CD4-positive, alpha-beta T cell treated with Interleukin-17A for 4 hours (primary cell): ENCODE data around the gene LTBP4.
"Not testable (repeated sequence)": the region's sequence is repeated elsewhere in the genome, so short reads cannot be mapped to it uniquely, and the experiment has no call there.

Experiments
- DNase-seq: peaks from one replicate; pipeline ENCODE4 v3.0.0-alpha.2; 2020; ENCODE audit warnings: mixed read lengths

Gene LTBP4

DNA sequence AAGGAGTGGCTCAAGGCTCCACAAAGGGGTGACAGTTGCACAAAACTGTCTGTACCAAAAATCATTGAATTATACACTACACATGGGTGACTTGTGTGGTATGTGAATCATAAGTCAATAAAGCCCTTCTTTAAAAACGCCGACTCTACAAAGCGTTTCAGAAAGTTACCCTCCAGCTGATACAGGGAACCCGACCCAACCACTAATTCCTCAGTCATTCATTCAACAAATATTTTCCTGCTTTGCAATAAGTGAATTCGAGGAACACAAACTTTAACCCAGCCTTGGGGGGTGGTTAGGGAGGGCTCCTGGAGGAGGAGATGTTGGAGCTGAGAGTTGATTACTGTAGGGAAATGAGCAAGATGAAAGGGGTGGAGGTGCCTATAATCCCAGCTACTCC, 32.0 kb downstream of the LTBP4 start:
- no peak for DNase-seq

- DNase-seq: no peak
Measured at GRCh38 chr19:40638327-40638726, 37.2 kb downstream of the LTBP4 start.

GRCh38 chr19:40639638-40639982, 38.4 kb downstream of the LTBP4 start:
- DNase-seq: no peak

DNA sequence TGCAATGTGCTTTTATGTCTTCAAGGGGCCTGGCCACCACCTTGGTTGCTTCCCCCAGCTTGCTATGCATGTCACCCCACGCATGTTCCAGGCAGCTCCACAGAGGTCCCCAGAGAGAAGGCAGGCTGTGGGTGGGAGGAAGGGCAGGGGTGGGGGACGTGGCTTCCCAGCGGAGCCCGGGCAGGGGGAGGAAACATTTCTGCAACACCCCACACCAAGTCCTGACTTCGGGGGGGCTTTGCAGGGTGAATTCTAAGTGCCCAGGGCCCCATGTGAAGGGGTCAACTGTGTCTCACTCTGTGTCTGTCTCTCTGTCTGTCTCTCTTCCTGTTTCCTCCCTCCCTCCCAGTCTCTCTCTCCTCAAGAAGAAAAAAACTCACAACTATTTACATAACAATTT, 39.6 kb downstream of the LTBP4 start:
- DNase-seq: peak; percentile 54

- no peak for DNase-seq
Measured at GRCh38 chr19:40641281-40641680, 40.1 kb downstream of the LTBP4 start.

GRCh38 chr19:40642051-40642706, 41.0 kb downstream of the LTBP4 start:
- DNase-seq: no peak

- DNase-seq: no peak
Measured at GRCh38 chr19:40642757-40643305, 41.7 kb downstream of the LTBP4 start.

DNA sequence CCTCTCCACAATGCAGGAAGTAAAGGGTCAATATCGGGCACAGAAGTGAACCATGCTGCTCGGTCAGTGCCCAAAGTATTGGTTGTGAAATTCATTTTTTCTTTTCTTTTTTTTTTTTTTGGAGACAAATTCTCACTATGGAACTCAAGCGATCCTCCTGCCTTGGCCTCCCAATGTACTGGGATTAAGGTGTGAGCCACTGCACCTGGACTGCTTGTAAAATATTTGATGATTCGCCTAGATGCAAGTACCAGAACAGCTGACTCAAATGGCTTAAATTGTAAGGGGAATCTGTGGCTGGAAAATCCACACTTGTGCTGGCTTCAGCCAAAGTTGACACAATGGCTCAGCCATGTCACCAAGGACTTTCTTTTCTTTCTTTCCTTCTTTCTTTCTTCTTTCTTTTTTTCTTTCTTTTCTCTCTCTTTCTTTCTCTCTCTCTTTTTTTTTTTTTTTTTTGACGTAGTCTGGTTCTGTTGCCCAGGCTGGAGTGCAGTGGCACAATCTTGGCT, 45.6 kb downstream of the LTBP4 start:
- DNase-seq: no peak

DNA sequence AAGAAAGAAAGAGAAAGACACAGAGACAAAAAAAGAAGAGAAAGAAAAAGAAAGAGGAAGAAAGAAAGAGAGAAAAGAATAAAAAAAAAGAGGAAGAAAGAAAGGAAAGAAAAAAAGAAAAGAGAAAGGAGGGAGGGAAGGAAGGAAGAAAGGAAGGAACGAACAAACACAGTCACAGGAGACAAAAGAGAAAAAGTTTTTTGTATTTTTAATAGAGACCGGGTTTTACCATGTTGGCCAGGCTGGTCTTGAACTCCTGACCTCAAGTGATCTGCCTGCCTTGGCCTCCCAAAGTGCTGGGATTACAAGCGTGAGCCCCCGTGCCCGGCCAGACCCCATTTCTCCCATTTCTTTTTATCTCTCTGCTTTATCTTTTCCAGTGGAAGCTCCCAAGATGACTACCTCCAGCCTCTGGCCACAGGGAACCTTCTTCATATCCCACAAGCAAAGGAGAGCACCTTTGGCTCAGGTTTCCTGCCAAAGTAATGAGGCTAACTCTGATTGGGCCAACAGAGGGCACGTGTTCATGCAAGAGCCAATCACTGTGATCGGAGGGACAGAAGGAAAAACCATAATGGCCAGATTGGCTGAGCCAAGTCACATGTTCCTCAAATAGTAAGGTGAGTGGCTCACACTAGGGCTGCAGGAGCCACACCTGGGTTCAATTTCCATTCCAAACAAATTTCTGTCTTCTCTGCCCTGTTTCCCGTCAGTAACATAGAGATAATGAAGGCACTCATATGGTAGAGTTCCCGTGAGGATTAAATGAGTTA, 48.9 kb downstream of the LTBP4 start:
- not testable (repeated sequence) for DNase-seq

DNA sequence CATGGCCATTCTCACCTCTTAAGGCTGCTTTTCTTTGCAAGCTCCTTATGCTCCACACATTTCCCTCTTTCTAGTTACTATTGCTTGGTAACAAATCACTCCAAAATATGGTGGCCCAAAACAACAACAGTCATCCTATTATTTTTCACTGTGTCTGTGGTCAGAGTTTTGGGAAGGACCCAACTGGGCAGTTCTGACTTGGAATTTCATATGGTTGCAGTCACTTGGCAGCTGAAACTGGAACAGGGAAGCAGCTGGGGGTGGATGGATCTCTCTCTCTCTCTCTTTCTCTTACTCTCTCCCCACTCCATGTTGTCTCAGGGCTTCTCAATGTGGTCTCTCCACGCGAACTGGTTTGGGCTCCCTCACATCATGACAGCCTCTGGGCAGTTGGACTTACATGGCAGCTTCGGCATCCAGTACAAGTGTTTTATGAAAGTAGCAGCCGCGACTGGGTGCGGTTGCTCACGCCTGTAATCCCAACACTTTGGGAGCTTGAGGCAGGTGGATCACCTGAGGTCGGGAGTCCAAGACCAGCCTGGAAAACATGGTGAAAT, 49.7 kb downstream of the LTBP4 start:
- DNase-seq: no peak

GRCh38 chr19:40652303-40652702, 51.1 kb downstream of the LTBP4 start:
- not testable (repeated sequence) for DNase-seq

- not testable (repeated sequence) for DNase-seq
Measured at GRCh38 chr19:40655684-40656083, 54.5 kb downstream of the LTBP4 start.

DNA sequence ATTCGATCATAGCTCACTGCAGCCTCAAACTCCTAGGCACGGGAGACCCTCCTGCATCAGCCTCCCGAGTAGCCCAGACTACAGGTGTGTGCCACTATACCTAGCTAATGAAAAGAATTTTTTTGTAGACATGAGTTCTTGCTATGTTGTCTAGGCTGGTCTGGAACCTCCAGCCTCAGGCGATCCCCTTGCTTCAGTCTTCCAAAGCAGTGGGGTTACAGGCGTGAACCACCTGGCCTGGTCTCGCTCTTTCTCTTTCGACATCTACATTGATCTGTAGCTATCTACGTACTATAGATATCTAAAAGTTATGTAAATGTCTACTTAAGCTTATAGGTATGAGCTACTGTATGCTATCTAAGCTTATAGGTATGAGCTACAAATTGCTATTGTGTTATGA, 56.9 kb downstream of the LTBP4 start:
- DNase-seq: no peak

DNA sequence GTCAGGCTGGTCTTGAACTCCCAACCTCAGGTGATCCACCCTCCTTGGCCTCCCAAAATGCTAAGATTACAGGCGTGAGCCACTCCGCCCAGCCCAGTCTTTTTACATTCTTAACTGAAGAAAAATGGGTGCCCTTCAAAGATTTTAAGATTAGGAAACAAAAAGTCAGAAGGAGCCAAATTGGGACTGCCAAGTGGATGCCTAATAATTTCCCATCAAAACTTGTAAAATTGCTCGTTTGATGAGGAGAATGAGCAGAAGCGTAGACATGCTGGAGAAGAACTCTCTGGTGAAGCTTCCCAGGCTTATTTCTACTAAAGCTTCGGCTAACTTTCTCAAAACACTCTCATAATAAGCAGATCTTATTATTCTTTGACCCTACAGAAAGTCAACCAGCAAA, 57.9 kb downstream of the LTBP4 start:
- no peak for DNase-seq

GRCh38 chr19:40659566-40659965, 58.4 kb downstream of the LTBP4 start:
- DNase-seq: no peak

DNA sequence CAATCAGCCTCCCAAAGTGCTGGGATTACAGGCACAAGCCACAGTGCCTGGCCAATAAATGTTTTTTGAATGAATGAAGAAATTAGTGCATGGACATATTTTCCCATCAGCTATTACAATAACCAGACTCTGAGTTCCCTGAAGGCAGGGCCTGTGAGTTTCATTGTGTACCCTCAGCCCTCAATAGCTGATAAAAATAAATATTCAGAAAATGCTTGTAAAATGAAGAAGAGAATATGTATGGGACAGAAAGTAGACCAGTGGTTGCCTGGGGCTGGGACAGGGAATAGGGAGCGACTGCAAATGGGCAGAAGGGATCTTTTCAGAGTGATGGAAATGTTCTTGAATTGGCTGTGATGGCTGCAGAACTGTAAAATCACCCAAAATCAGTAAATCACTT, 60.4 kb downstream of the LTBP4 start:
- DNase-seq: no peak

DNA sequence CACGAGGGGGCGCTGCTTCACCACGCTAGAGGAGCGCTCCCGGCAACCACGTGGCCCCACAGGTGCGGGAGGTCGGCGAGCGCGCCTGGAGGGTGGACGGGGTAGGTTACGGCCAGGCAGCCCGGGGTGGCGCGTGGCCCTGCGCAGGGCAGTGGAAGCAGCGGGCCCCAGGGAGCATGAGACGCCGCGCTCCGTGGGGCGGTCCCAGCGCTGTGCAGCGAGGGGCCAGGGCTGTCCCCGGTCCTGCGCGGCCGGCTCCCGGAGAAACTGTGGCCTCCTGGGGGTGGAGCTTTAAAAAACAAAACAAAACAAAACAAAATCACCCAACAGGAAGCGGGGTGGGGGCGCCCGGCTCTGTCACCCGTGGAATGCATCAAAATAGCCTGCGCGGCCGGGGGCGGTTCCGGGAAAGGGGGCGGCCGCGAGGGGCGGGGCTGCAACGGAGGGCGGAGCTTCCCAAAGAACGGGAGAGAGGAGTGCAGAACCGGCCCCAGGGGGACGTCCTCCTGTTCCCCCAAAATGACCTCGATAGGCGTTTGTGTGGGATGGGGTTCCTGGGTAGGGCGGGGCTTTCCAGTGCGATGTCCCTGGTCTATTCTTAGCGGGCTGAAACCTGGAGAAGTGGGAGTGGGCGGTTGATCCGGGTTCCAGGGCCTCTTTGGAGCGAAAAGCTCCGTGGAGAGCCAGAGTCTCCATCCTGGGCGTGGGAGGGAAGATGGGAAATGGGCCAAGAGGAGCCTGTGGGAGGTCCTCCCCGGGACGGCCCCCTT, 61.9 kb downstream of the LTBP4 start:
- DNase-seq: peak; percentile 97

DNA sequence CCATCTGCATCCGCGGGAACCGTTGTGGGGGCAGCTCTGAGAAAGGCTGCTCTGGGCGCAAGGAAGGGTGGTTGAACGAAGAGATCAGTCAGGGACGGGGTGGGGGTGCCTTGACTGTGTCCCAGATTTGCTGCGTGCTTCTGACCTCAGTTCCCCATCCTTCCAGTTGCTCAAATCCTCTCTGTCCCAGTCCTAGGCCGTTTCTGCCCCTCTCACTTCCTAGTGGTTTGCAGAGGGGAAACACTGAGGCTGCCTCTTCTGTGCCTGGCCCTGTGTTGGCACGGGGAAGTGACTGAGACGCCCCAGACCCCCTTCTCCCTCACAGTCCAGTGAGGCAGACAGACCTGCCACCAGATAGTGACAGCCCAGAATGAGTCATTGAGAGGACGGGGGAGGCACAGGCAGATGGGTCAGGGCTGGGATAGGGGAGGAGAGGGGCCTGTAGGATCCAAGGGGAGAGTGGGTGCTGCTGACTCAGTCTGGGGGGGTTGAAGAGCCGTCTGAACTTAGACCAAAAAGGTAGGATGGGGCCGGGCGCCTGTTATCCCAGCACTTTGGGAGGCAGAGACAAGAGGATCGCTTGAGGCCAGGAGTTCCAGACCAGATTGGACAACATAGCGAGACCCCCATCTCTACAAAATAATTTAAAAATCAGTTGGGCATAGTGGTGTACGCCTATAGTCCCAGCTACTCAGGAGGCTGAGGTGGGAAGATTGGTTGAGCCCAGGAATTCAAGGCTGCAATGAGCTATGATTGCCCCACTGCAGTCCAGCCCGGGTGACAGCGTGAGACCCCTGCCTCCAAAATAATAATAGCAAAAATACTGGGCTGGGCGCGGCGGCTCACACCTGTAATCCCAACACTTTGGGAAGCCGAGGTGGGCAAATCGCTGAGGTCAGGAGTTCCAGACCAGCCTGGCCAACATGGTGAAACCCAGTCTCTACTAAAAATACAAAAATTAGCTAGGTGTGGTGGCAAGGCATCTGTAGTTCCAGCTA, 62.8 kb downstream of the LTBP4 start:
- DNase-seq: peak; percentile 26

DNA sequence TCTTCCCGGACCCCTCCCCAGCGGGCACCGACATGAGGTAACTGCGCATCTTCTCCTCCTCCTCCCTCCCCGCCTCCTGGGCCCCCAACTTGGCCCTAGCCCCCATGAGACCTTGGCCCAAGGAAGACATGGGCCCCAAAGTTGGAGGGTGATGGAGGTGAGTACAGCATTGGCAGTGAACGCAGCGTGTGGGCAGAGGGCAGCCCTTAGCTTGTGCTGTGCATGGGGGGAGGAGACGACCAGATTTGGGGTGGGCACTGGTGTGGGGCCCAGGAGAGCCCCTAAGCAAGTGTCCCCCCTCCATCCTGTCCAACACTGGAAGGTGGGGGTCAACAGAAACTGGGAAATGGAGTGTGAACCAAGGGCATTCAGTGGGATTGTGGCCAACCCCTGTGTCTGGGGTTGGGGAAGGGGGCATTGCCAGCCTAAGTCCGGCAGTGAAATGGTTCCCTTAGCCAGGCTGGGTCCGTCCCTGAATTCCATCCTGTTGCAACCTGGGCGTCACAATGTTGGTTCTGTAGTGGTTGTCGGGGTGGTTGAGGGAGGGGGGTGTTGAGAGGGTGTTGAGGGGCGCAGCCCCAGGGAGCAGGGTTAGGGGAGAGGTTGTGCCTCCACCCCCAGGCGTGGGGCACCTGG, 65.8 kb downstream of the LTBP4 start:
- no peak for DNase-seq

- no peak for DNase-seq
Measured at GRCh38 chr19:40667602-40668001, 66.4 kb downstream of the LTBP4 start.

- DNase-seq: no peak
Measured at GRCh38 chr19:40668991-40669614, 67.9 kb downstream of the LTBP4 start.
